Measurements from ENCODE around the gene IPO4.

- TF ChIP-seq, protein P1, sequence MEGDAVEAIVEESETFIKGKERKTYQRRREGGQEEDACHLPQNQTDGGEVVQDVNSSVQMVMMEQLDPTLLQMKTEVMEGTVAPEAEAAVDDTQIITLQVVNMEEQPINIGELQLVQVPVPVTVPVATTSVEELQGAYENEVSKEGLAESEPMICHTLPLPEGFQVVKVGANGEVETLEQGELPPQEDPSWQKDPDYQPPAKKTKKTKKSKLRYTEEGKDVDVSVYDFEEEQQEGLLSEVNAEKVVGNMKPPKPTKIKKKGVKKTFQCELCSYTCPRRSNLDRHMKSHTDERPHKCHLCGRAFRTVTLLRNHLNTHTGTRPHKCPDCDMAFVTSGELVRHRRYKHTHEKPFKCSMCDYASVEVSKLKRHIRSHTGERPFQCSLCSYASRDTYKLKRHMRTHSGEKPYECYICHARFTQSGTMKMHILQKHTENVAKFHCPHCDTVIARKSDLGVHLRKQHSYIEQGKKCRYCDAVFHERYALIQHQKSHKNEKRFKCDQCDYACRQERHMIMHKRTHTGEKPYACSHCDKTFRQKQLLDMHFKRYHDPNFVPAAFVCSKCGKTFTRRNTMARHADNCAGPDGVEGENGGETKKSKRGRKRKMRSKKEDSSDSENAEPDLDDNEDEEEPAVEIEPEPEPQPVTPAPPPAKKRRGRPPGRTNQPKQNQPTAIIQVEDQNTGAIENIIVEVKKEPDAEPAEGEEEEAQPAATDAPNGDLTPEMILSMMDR (optimal IDR thresholded peaks at IDR 0.05 in 1 of 3, IDR thresholded peaks at IDR 0.05 in 1 of 3, conservative IDR thresholded peaks at IDR 0.05 in 1 of 3; ENCODE audit: extremely low read depth in 1 of 3, insufficient read depth in 2 of 3, low read length in 3 of 3) = no peak
- TF ChIP-seq EZH2 (IDR thresholded peaks at IDR 0.05; ENCODE audit: low read length) = no peak
Observed at GRCh38 chr14:24206260-24207103, 17.9 kb upstream of the IPO4 start.

All from keratinocyte (primary cell).